Left colon (tissue), 2 donors: ENCODE results near the gene CGB5. TPM values are rescaled to one million over a fixed set of nuclear protein-coding genes. Genes with fewer than 3 reads are reported as not detected.
"Not testable (repeated sequence)": the region's sequence is repeated elsewhere in the genome, so short reads cannot be mapped to it uniquely, and the experiment has no call there.

ENCODE experiments used
- ATAC-seq: fragments of 200-7000 bp; cut with Tn5 transposase; one replicate; pipeline ENCODE4 v1.9.1; 2020; ENCODE audit warnings: mild to moderate bottlenecking, moderate library complexity
- DNase-seq, 2 donors: peaks; one replicate each; pipeline ENCODE4 v3.0.0-alpha.2; 2020
- intact Hi-C, 2 donors: fragments of 100-400 bp; cut with DNase I in 1 of 2; cut with micrococcal nuclease in 1 of 2; formaldehyde crosslinking; loops; one replicate each; pipeline versions ENCODE4 v1.11.2 to v1.14.0; 2022; cut with DNase I, micrococcal nuclease
- microRNA-seq, 2 donors: library from miRNA; unstranded; fragments of <30 nt; microRNA quantifications; one replicate each; pipeline versions ENCODE4 v1.1.0 to v1.2.0, GENCODE V29; 2020
- total RNA-seq, 2 donors: library from RNA; stranded (reverse); fragmentation: NEBNext Ultra II Directional; extraction: Animal tissue kit (Norgen Biotek cat#: 25700); gene quantifications; one replicate each; pipeline ENCODE4 v1.2.1, GENCODE V29; 2021
- donor health status: DM: no; HTN: no; CAD: no.
- donor health status: DM: yes; HTN: yes; CAD: no.

CGB5 gene
- total RNA-seq, 2 donors from 2014 or later: not detected

GRCh38 chr19:49073514-49074378, 30.1 kb downstream of the CGB5 start:
- intact Hi-C loops: no loop called here
- DNase-seq (no peak), ATAC-seq (peak; percentile 59)

- peak; percentile 65 to 80 for DNase-seq
- peak; percentile 74 for ATAC-seq
- intact Hi-C loops: not testable (repeated sequence)
These were observed 31.2 kb downstream of the CGB5 start for GRCh38 chr19:49074869-49075268.

GRCh38 chr19:49080392-49080791, 36.7 kb downstream of the CGB5 start:
- intact Hi-C loops: no loop called here
- no peak for ATAC-seq
- no peak for DNase-seq

DNA sequence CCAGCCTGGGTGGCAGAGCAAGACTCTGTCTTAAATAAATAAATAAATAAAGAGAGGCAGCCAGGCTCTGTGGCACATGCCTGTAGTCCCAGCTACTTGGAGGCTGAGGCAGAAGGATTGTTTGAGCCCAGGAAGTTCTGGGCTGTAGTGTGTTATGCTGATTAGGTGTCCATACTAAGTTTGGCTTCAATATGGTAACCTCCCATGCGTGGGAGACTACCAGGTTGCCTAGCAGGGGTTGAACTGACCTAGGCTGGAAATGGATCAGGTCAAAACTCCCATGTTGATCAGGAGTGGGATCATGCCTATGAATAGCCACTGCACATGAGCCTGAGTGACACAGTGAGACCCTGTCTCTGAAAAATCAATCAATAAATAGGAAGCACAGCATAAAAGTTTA, 37.6 kb downstream of the CGB5 start:
- DNase-seq (no peak), ATAC-seq (no peak)
- intact Hi-C loops: no loop called here

DNA sequence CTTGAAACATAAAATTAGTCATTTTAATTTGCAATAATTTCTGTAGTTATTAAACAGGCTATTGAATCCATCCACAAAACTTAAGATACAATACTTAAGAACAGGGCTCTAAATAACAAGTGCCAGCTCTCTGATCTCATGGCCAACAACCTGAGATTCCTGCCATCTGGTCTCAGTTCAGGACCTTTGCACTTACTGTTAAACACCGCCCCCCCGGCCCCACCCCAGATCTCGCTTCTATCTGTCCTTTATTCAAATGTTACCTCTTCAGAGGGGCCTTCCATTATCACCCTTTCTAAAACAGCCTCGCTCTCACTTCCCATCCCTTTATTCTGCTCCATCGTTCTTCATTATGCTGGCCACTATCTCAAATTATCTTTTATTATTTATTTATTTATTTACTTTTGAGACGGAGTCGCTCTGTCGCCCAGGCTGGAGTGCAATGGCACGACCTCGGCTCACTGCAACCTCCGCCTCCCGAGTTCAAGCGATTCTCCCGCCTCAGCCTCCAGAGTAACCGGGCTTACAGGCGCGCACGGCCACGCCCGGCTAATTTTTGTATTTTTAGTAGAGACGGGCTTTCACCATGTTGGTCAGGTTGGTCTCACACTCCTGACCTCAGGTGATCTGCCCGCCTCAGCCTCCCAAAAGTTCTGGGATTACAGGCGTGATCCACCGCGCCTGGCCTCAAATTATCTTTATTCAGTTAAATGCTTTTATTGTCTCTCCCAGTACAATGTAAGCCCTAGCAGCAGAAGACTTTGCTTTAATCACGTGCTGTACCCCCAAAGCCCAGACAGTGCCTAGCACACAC, 40.8 kb downstream of the CGB5 start:
- DNase-seq: peak in 1 of 2 donors; percentile 39
- ATAC-seq: peak; percentile 13
- intact Hi-C loops: no loop called here

- intact Hi-C loops: no loop called here
- peak; percentile 99 for DNase-seq
- peak; percentile 95 for ATAC-seq
These were observed 41.6 kb downstream of the CGB5 start, which contains the start of gene SNRNP70 for GRCh38 chr19:49085020-49085867. TSS of gene SNRNP70 (plus strand) at chr19:49085451. CDS start at chr19:49086415, 964 bp downstream.

- DNase-seq (no peak), ATAC-seq (no peak)
- intact Hi-C loops: no loop called here
These were observed 42.2 kb downstream of the CGB5 start for GRCh38 chr19:49085868-49086232.

DNA sequence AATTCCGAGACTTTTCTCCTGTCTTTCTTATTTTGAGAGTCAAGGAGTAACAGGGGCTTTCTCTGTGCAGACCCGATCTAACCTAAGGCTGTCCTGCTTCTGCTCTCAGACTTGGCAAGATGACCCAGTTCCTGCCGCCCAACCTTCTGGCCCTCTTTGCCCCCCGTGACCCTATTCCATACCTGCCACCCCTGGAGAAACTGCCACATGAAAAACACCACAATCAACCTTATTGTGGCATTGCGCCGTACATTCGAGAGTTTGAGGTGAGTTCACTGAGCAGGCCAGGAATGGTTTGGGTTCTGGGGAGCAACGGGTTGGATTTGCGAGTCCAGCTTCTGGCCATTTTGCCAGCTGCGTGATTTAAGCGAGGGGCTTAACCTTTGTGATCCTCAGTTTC, 42.6 kb downstream of the CGB5 start:
- DNase-seq (no peak), ATAC-seq (no peak)
- intact Hi-C loops: no loop called here

DNA sequence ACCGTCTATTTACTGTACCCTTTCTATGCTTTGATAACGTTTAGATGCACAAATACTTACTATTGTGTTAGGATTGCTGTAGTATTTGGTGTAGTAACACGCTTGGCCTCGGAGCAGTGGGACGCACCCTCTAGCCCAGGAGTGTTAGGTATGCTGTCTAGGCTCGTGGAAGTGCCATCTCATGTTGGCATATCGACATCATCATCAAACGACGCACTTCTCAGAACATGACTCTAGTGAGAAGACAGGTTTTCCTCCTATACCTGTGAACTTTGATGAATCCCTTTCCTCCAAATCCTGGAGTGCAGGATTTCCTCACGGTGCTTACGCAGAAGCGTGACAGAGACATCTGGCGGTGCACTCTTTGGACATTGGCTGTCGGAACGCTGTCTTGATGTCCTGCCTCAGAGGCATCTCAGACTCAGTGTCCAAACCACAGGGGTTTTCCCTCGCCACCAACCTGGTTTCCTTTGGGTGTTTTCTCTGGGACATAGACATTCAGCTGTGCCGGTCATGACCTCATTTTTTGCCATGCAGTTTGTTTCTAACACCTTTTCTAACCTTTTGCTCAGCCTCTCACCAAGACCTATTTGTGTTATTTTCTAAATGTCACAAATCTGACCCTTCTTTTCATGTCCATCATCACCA, 47.9 kb downstream of the CGB5 start:
- ATAC-seq (no peak), DNase-seq (no peak)
- intact Hi-C loops: loop anchor here in 1 of 2 donors (10.0 kb wide), 1 partner anchor 103 kb away; no protein-coding TSS in a partner anchor

- intact Hi-C loops: loop anchor here in 1 of 2 donors (10.0 kb wide), 1 partner anchor 102 kb away; no protein-coding TSS in a partner anchor
These were observed 49.0 kb downstream of the CGB5 start for GRCh38 chr19:49092686-49093085.

More at GRCh38 chr19:49092686-49093085, 49.0 kb downstream of the CGB5 start:
- DNase-seq (no peak), ATAC-seq (no peak)

Small RNA genes within 50 kb of the gene (microRNA-seq; reads per million reads assigned to microRNA genes)
- gene MIR6798: 0 reads per million in 2 donors

Other genes with a start within 250 kb of the CGB5 start
- gene BCAT2, start 232.8 kb upstream of the CGB5 start, total RNA-seq: 10 to 100 TPM; 57.5 to 78.0 TPM
- gene HSD17B14, start 207.4 kb upstream of the CGB5 start, total RNA-seq: 1 to 10 TPM; 3.3 to 4.6 TPM
- gene PLEKHA4, start 175.2 kb upstream of the CGB5 start, total RNA-seq: 1 to 10 TPM; 4.3 to 8.6 TPM
- 10 to 100 TPM; 39.4 to 40.4 TPM for gene PPP1R15A, start 171.4 kb upstream of the CGB5 start, total RNA-seq
- not detected for gene TULP2, start 145.1 kb upstream of the CGB5 start, total RNA-seq
- gene NUCB1, start 143.5 kb upstream of the CGB5 start, total RNA-seq: 100 to 1,000 TPM; 207 to 210 TPM
- gene DHDH, start 110.1 kb upstream of the CGB5 start, total RNA-seq: under 1 TPM in 1 of 2 donors, not detected in 1; 0.56 TPM
- gene BAX, start 89.0 kb upstream of the CGB5 start, total RNA-seq: 100 to 1,000 TPM; 128 to 174 TPM
- gene FTL, start 78.5 kb upstream of the CGB5 start, total RNA-seq: 1,000 to 10,000 TPM in 1 of 2 donors, 100 to 1,000 TPM in 1; 931 to 1,901 TPM
- gene GYS1, start 50.5 kb upstream of the CGB5 start, total RNA-seq: 10 to 100 TPM; 41.4 to 48.6 TPM
- gene RUVBL2, start 50.0 kb upstream of the CGB5 start, total RNA-seq: 10 to 100 TPM; 47.9 to 56.7 TPM
- gene LHB, start 26.8 kb upstream of the CGB5 start, total RNA-seq: not detected
- not detected for gene CGB3, start 19.5 kb upstream of the CGB5 start, total RNA-seq
- not detected for gene CGB2, start 12.0 kb upstream of the CGB5 start, total RNA-seq
- not detected for gene CGB1, start 7.0 kb upstream of the CGB5 start, total RNA-seq
- not detected for gene CGB8, start 5.3 kb downstream of the CGB5 start, total RNA-seq
- gene CGB7, start 13.9 kb downstream of the CGB5 start, total RNA-seq: not detected
- not detected for gene NTF4, start 21.0 kb downstream of the CGB5 start, total RNA-seq
- not detected for gene KCNA7, start 28.9 kb downstream of the CGB5 start, total RNA-seq
- 100 to 1,000 TPM; 138 to 143 TPM for gene SNRNP70, start 41.6 kb downstream of the CGB5 start, total RNA-seq
- gene LIN7B, start 70.5 kb downstream of the CGB5 start, total RNA-seq: 10 to 100 TPM in 1 of 2 donors, 1 to 10 TPM in 1; 8.8 to 11.4 TPM
- gene C19orf73, start 75.3 kb downstream of the CGB5 start, total RNA-seq: 1 to 10 TPM; 1.8 to 2.0 TPM
- 10 to 100 TPM; 21.8 to 24.2 TPM for gene PPFIA3, start 75.7 kb downstream of the CGB5 start, total RNA-seq
- gene HRC, start 111.5 kb downstream of the CGB5 start, total RNA-seq: 1 to 10 TPM; 1.2 to 1.3 TPM
- gene TRPM4, start 113.9 kb downstream of the CGB5 start, total RNA-seq: 100 to 1,000 TPM; 244 to 291 TPM